ENCODE results near the gene DAPP1. TPM values are rescaled to one million over a fixed set of nuclear protein-coding genes. Genes with fewer than 3 reads are reported as not detected.
"Not testable (repeated sequence)": the region's sequence is repeated elsewhere in the genome, so short reads cannot be mapped to it uniquely, and the experiment has no call there.

DAPP1 gene
- polyA plus RNA-seq, 1 donor, result 2.3 TPM

- no peak for DNase-seq (ENCODE audit: low read depth)
Observed at GRCh38 chr4:99824070-99824599, 7.5 kb downstream of the DAPP1 start.

GRCh38 chr4:99825272-99825671 lies 8.6 kb downstream of the DAPP1 start:
- no peak for DNase-seq (ENCODE audit: low read depth)

- DNase-seq (ENCODE audit: low read depth), result no peak
Observed at GRCh38 chr4:99826016-99826415, 9.4 kb downstream of the DAPP1 start.

GRCh38 chr4:99827454-99827853 lies 10.8 kb downstream of the DAPP1 start:
- DNase-seq (ENCODE audit: low read depth), result no peak

- no peak for DNase-seq (ENCODE audit: low read depth)
Observed at GRCh38 chr4:99827857-99828256, 11.2 kb downstream of the DAPP1 start.

- DNase-seq (ENCODE audit: low read depth), result no peak
Observed at GRCh38 chr4:99828477-99828876, 11.8 kb downstream of the DAPP1 start.

GRCh38 chr4:99830051-99830450 lies 13.4 kb downstream of the DAPP1 start:
- DNase-seq (ENCODE audit: low read depth), result not testable (repeated sequence)

- DNase-seq (ENCODE audit: low read depth), result no peak
Observed at GRCh38 chr4:99832321-99832720, 15.7 kb downstream of the DAPP1 start.

- DNase-seq (ENCODE audit: low read depth), result no peak
Observed at GRCh38 chr4:99832758-99833157, 16.1 kb downstream of the DAPP1 start.

- no peak for DNase-seq (ENCODE audit: low read depth)
Observed at GRCh38 chr4:99833756-99834155, 17.1 kb downstream of the DAPP1 start.

GRCh38 chr4:99834569-99834968 lies 17.9 kb downstream of the DAPP1 start:
- DNase-seq (ENCODE audit: low read depth), result no peak

- DNase-seq (ENCODE audit: low read depth), result no peak
Observed at GRCh38 chr4:99835942-99836341, 19.3 kb downstream of the DAPP1 start.

- DNase-seq (ENCODE audit: low read depth), result no peak
Observed at GRCh38 chr4:99838927-99839326, 22.3 kb downstream of the DAPP1 start.

- DNase-seq (ENCODE audit: low read depth), result no peak
Observed at GRCh38 chr4:99841129-99841528, 24.5 kb downstream of the DAPP1 start.

- no peak for DNase-seq (ENCODE audit: low read depth)
Observed at GRCh38 chr4:99843413-99843812, 26.8 kb downstream of the DAPP1 start.

- DNase-seq (ENCODE audit: low read depth), result no peak
Observed at GRCh38 chr4:99844048-99844447, 27.4 kb downstream of the DAPP1 start.

GRCh38 chr4:99845179-99845578 lies 28.6 kb downstream of the DAPP1 start:
- no peak for DNase-seq (ENCODE audit: low read depth)

- DNase-seq (ENCODE audit: low read depth), result no peak
Observed at GRCh38 chr4:99845708-99846469, 29.3 kb downstream of the DAPP1 start.

GRCh38 chr4:99846891-99847290 lies 30.3 kb downstream of the DAPP1 start:
- DNase-seq (ENCODE audit: low read depth), result no peak

GRCh38 chr4:99847362-99847976 lies 30.8 kb downstream of the DAPP1 start:
- no peak for DNase-seq (ENCODE audit: low read depth)

- DNase-seq (ENCODE audit: low read depth), result no peak
Observed at GRCh38 chr4:99848591-99849001, 32.0 kb downstream of the DAPP1 start.

GRCh38 chr4:99852199-99852749 lies 35.6 kb downstream of the DAPP1 start:
- no peak for DNase-seq (ENCODE audit: low read depth)

- no peak for DNase-seq (ENCODE audit: low read depth)
Observed at GRCh38 chr4:99853190-99853589, 36.6 kb downstream of the DAPP1 start.

Data from forelimb muscle (tissue), 1 donor.